HG03575 (cell line): ENCODE data around the gene MSLN.

Experiments
- ATAC-seq: cut with Tn5 transposase; IDR thresholded peaks from one replicate; pipeline ENCODE4 v1.9.1; 2021; ENCODE audit not compliant: unreplicated experiment, insufficient number of reproducible peaks, low FRiP score; ENCODE audit errors: extremely low read depth

MSLN gene

DNA sequence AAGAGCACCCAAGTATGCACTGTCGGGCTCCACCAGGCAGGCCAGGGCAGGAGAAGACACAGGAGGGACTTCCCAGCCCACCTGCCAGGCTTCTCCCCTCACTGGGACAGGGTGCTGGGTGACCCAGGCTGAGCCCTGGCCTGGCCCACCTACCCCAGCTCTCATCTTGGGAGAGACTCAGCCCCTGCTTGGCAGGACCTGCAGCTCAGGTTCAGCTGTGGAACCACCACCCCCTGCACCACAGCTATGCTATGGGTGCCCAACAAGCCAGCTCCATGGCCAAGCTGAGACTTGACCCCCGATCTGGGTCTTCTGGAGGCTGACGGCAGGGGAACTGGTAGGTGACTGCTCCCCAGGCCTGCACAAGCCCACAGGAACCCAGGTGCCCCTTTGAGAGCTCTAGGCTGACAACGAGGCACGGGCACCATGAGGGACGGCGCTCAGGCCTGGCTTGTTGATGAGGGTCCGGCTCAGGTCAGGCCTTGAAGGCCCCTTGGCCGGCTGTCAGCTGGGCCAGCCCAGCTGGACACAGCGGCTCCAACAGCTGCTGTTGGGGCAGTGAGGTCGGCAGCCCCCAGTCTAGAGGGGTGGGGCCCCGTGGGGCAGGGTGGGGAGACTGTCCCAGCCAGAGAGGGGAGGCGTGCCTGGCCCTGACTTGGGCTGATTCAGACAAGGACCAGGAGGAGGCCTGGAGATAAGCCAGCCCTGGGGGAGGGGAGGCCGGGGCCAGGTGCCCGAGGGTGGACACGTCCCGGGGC lies 23.0 kb downstream of the MSLN start:
- ATAC-seq = no peak

DNA sequence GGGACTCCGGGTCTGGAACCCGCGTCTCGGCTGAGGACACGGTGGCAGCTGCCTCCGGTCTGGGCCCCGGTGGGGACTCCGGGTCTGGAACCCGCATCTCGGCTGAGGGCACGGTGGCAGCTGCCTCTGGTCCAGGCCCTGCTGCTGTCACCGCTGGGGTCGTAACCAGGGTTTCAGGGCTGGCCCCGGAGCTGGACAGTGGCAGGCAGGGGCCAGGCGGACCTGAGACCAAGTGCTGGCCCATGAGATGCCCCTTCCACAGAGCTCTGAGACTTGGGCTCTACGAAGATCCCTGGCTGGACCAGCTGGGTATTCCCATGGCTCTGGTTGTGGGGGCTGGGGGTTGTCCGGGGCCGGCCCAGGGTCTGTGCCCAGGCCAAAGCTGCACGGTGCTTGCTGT lies 23.9 kb downstream of the MSLN start:
- ATAC-seq = no peak

DNA sequence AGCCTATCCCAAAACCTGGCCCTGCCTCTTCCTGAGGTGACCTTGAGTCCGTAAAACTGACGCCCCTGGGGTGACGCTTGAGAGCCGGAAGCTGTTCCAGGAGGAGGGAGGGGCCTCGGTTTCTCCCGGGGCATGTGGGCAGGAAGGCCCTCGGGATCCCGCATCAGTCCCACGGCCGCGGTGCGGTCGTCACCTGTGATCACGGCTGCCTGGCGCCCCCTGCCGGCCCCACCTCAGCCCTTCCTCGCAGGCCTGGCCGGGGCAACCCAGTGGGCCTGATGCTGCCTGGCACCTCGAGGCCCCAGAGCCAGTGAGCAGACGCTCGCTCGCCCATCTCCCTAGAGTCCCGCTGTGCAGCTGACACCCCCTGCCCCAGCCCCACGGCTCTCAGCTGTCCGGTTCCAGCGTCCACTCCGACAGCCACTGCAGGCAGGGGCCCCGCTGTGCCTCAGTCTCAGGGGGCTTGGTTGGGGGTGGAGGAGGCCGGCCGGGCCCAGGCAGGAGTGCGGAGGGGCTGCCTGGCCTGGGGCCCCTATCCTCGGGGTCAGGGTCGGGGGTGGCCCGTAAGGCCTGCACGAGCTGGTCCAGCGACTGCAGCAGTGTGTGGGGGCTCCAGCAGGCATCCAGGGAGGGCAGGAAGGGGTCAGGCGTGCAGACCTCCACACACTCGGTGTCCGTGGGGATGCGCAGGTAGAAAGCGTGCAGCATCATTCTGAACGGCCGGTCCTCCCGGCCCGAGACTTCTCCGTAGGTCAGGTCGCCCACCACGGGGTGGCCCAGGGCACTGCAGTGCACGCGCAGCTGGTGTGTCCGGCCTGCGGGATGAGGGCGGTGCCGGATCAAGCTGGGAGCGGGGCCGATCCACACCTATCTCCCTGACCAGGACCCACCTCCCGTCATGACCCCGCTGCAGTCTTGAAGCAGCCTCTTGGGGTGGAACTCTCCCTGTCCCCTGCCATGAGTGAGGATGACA lies 25.3 kb downstream of the MSLN start:
- no peak for ATAC-seq

DNA sequence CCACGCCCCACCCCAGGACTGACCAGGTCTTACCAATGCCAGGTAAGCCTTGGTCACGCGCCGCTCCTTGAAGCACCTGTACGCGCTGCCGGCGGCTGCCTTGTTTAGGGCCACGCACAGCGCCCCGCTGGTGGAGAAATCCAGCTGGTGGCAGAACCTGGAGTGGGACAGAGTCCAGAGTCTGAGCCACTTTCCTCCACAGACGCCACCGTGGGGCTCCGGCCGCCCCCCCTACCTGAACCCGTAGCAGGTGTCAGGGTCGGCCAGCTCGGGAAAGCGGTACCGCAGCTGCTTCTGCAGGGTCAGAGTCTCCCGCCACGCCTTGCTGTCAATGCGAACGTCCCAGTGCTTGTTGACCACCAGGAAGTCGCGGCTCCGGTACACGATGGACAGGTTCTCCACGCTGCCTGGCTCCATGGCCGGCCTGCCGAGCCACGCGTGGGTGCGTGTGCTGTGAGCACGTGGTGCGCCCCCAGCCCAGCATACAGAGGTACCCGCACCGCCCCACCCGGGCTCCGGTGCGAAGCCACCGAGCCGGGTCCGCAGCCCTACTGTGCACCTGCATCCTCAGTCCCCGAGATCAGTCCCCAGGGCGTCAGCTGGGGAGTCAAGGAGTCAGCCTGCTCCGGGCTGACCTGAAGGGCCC lies 26.9 kb downstream of the MSLN start:
- no peak for ATAC-seq

DNA sequence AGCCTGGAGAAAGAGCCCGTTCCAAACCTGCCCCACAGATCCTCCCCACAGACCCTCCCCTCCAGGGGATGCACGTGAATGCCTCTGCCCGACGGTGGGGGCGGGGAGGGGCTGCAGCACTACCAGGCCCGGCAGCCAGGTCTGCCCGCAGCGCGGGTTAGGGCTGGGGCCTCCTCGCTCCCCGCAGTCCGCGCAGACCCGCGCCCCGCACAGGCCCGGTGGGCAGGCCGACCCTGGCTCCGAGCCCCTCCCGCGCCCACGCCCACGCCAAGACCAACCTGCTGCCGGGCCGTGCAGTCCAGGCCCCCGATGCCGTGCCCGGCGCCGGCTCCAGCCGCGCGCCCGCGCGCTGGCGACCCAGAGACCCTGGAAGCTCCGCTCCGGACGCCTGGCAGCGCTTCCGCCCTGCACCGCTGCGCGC lies 27.5 kb downstream of the MSLN start, which contains the start of gene RPUSD1:
Gene RPUSD1, minus strand, starts transcription at position 404 of the 421 bp plus-strand sequence. CDS start 644 bp downstream, outside the sequence.
- no peak for ATAC-seq

DNA sequence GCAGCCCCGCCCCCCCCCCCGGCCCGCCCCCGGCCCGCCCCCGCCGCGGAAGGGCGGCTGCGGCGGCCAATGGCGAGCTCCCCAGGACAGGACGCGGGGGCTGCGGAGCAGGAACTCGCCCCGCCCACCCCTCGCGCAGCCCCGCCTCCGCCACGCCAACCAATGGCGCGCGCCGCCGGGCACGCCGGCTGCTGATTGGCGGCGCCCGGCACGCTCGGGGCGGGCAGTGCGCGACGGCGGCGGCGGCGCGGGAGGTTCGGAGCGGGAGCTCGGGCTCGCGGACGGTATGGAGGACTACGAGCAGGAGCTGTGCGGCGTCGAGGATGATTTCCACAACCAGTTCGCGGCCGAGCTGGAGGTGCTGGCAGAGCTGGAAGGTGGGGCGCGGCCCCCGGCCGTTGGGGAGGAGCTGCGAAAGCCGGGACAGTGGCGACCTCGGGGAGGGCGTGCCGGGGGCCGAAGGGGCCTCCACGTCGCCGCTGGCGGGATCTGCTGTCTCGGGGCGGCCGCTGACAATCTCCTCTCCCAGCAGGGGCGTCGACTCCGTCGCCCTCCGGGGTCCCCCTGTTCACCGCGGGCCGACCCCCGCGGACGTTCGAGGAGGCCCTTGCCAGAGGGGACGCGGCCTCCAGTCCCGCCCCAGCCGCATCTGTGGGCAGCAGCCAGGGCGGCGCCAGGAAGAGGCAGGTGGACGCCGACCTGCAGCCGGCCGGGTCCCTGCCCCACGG lies 28.0 kb downstream of the MSLN start, which contains the start of gene CHTF18:
Gene CHTF18, plus strand, starts transcription at position 222 of the 728 bp plus-strand sequence. Its CDS starts 65 bp downstream, at position 287.
- ATAC-seq = no peak

DNA sequence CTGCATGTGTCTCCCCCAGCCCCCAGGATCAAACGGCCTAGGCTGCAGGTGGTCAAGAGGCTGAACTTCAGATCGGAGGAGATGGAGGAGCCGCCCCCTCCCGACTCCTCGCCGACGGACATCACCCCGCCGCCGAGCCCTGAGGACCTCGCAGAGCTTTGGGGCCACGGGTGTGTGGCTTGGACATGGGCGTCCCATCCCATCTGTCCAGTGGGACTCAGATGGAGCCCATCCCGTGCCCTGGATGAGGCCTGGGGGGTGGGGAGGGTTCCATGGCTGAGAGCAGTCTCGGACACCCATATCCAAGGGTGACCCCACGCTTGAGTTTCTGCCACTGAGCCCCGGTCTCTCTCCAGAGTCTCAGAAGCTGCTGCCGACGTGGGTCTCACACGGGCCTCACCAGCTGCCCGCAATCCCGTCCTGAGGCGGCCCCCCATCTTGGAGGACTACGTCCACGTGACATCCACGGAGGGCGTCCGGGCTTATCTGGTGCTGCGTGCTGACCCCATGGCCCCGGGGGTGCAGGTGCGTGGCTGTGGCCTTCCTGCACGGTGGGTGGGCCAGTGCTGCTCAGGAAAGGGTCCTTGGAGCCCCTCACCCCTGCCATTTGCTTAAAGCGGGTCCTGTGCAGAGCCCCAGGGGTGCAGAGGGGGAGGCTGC lies 28.8 kb downstream of the MSLN start:
- no peak for ATAC-seq

DNA sequence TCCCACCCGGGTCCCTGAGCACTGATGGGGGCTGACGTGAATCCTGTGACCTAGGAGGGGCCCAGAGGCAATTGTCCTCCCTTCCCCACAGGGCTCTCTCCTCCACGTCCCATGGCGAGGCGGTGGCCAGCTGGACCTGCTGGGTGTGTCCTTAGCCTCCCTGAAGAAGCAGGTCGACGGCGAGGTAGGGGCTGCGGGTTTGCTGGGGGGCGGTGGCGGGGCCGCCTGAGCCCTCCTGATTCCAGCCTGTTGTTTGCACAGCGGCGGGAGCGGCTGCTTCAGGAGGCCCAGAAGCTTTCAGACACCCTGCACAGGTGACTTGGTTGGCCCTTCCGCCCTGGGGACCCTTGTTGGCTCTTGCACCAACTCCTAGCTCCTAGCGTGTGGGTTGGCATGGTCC lies 29.6 kb downstream of the MSLN start:
- no peak for ATAC-seq

DNA sequence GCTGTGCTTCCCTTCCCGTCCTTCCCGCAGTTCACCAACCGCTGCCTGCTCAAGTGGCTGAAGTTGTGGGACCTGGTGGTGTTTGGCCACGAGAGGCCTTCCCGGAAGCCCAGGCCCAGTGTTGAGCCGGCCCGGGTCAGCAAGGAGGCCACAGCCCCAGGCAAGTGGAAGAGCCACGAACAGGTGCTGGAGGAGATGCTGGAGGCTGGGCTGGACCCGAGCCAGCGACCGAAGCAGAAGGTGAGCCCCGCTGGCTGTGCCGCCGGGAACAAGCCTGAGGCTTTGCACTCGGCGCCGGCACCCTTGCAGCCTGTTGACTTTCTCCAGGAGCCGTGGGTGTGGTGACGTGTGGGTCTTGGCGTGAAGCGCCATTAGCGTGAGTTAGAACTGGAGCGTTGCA lies 30.6 kb downstream of the MSLN start:
- no peak for ATAC-seq

DNA sequence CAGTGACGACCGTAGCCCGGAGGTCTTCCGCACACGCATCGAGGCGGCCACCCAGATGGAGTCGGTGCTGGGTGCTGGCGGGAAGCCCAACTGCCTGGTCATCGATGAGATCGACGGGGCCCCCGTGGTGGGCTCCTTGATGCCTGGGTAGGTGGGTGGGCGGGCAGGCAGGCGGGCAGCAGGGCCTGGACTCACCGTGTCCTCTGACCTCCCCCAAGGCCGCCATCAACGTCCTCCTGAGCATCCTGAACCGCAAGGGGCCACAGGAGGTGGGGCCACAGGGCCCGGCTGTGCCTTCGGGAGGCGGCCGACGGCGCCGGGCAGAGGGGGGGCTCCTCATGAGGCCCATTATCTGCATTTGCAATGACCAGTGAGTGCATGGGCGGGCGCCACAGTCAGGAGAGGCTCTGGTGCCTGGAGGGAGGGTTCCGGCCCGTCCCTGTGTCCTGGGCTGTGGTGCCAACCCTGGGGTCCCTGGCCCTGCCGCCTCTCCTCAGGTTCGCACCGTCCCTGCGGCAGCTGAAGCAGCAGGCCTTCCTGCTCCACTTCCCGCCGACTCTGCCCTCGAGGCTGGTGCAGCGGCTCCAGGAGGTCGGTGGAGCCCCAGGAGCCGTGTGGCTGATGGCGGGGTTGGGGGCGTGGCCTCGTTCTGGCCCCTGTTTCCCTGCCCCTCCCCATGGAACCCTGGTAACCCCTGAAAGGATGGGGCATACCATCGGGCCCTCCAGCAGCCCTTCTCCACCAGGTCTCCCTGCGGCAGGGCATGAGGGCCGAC lies 31.9 kb downstream of the MSLN start:
- no peak for ATAC-seq

DNA sequence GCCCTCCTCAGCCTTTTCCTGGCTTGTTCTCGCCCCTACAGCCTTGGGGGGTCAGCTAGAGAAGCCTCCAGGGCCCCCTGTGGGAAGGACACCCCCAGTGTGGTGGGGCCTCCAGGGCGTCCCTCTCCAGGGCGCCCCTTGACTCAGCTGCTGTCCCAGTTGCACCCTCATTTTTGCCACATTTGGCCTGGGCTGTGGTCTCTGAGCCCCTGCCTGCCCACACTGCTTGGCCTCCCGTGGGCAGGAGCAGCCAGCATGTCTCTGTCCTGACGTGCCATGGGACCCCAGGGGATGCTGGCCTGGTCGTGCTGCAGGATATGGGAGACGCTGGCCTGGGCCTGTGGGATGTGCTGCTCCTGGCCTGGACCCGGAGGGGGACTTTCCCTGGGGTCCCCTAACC lies 32.9 kb downstream of the MSLN start:
- no peak for ATAC-seq

DNA sequence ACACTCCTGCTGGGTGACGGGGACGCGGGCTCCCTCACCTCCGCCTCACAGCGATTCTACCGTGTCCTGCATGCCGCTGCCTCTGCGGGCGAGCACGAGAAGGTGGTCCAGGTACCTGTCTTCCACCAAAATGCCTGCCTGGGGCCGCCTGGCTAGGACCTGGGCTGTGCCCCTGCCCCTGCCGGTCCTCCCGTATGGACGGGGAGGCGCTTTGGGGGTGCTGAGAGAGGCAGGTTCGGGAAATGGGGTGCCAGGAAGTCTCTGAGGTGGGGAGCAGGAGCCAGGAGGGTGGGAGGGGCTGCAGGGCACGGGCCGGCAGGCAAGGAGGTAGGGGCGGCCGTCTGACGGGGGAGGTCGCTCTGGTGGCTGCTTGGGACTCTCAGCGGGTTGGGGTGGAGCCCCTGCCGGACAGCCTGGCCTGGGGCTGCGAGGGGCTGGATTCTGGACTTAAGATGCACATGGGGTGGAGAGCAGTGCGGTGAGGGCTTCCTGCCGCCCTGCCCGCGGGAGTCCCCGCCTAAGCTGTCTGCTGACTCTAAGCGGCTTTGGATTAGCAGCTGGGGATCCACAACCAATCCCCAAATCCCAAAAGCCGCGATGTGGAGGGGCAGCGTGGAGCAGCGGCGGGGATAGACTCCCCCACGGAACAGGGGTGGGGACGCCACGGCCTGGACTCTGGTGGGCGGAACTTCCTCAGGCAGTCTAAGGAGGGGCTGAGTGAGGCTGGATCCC lies 33.7 kb downstream of the MSLN start:
- ATAC-seq = no peak

DNA sequence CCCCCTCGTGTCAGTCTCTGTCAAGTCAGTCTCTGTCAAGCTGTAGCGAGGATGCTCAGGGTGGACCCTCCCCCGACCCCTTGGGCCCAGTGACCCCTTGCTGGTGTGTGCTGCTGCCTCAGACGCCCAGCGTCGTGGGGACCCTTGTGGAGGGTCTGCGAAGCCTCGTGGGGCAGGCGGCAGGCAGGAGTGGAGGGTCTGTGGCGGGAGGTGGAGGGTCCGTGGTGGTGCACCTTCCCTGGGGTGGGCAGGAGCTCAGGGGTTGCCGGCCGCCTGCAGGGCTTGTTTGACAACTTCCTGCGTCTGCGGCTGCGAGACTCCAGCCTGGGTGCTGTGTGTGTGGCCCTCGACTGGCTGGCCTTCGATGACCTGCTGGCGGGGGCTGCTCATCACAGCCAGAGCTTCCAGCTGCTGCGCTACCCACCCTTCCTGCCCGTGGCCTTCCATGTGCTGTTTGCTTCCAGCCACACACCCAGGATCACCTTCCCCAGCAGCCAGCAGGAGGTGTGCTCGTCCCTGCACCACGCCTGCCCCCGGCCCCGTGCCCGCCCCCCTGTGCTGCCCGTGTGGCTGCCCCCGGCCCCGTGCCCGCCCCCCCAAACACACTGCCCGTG lies 34.4 kb downstream of the MSLN start:
- no peak for ATAC-seq

DNA sequence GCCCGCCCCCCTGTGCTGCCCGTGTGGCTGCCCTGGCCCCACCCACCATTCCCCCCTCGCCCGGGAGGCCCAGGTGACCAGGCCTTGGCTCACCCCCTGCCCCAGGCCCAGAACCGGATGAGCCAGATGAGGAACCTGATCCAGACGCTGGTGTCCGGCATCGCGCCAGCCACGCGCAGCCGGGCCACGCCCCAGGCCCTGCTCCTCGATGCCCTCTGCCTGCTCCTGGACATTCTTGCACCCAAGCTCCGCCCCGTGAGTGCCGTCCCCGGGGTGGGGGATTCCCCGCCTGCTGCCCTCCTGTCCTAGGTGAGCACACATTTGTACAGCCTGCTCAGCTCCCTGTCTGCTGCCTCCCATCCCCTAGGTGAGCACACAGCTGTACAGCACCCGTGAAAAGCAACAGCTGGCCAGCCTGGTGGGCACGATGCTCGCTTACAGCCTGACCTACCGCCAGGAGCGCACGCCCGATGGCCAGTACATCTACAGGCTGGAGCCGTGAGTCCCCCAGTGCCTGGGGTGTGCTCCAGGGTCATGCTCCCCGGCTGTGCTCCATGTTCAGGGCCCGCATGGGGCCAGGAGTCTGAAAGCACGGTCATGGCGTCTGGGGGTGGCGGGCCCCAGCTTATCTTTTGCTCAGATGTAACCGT lies 35.2 kb downstream of the MSLN start:
- no peak for ATAC-seq

DNA sequence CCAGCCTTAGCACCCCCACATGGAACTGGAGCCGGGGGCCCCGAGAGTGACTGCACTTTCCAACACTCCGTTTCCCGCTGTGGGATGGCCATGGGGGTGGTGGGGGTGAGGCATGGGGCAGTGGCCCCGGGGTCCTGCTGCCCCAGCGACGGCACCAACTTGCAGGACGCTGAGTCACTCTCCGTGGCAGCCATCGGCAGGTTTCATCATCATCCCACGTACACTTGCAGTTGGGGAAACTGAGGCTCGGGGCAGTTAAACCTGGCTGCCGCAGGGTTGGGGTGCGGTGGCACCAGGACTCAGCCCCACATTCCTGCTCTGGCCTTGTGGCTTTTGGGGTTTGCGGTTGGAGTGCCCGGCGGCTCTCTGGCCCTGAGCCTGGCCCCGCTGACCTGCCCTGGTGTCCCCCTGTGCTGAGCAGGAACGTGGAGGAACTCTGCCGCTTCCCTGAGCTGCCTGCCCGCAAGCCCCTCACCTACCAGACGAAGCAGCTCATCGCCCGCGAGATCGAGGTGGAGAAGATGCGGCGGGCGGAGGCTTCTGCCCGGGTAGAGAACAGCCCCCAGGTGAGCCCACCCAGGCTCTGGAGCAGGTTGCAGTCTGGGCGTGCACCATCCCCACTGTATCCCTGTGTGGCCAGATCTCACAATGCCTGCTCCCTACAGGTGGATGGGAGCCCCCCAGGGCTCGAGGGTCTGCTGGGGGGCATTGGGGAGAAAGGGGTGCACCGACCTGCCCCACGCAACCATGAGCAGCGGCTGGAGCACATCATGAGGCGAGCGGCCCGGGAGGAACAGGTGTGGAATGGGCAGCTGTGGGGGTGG lies 36.0 kb downstream of the MSLN start:
- no peak for ATAC-seq

DNA sequence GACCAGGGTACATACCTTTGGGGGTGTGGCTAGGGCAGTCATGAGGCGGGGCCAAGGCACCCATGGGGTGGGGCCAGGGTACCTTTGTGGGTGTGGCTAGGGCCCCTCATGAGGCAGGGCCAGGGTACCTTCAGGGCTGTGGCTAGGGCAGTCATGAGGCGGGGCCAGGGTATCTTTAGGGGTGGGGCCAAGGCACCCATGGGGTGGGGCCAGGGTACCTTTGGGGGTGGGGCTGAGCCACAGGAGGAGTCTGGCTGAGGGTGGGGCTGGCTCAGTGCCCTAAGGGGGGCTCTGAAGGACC lies 36.5 kb downstream of the MSLN start:
- ATAC-seq = no peak
